ENCODE results near the gene PRUNE1. TPM values are rescaled to one million over a fixed set of nuclear protein-coding genes. Genes with fewer than 3 reads are reported as not detected.

The PRUNE1 gene
- total RNA-seq, 4 donors from 2014 or later = 24.0 to 35.6 (median 29.1) TPM

DNA sequence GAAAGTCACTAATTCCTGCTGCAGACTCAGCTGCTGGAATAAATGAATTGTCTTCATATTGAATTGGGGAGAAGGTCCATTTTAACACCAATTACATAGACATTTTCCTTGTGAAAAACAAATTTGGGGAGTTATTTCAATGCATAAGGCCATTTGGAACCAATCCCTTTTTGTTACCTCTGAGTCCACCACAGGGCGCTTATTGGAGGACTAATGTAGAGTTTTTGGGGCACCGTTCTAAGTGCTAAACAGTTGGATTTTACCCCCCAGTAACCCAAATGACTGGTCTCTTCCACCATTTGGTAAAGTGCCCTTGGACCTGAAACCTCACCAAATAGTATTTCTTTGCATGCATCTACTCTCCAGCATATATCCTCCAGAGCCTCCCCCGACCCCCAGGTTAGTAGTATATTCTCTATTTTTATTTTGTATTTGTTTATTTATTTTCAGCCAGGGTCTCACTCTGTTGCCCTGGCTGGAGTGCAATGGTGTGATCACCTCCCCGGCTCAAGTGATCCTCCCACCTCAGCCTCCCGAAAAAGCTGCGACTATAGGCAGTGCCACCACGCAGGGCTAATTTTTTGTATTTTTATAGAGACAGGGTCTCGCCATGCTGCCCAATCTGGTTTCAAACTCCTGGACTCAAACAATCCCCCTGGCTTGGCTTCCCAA, 1.6 kb downstream of the PRUNE1 start:
- Histone ChIP-seq H3K9me3 (no peaks in the 10 kb centered on the region), H3K27me3 (no peaks in the 10 kb centered on the region), H3K36me3 (peaks cover 0 to 10% of the 10 kb centered on the region in 2 donors), H3K27ac (peak overlapping the region; percentile 89 to 95 (median 94)), H3K4me3 (peak overlapping the region in 1 of 4 donors; percentile 89), H3K4me1 (peaks cover 39 to 49% of the 10 kb centered on the region in 2 donors)
- intact Hi-C loops (cut with DNase I; ENCODE audit: low total_unique reads) (loop anchor here (5.0 to 10.0 kb wide), 7 partner anchors 38 to 815 kb away; partner anchors contain the start of genes CDC42SE1, CERS2, ENSA and PSMD4), in situ Hi-C loops (cut with MboI; ENCODE audit: low sequenced_read_pairs in 4 of 4) (no loop called here)
- DNase-seq = no peak
- no peak for TF ChIP-seq POLR2A (IDR thresholded peaks at IDR 0.05)
- TF ChIP-seq, protein P1, sequence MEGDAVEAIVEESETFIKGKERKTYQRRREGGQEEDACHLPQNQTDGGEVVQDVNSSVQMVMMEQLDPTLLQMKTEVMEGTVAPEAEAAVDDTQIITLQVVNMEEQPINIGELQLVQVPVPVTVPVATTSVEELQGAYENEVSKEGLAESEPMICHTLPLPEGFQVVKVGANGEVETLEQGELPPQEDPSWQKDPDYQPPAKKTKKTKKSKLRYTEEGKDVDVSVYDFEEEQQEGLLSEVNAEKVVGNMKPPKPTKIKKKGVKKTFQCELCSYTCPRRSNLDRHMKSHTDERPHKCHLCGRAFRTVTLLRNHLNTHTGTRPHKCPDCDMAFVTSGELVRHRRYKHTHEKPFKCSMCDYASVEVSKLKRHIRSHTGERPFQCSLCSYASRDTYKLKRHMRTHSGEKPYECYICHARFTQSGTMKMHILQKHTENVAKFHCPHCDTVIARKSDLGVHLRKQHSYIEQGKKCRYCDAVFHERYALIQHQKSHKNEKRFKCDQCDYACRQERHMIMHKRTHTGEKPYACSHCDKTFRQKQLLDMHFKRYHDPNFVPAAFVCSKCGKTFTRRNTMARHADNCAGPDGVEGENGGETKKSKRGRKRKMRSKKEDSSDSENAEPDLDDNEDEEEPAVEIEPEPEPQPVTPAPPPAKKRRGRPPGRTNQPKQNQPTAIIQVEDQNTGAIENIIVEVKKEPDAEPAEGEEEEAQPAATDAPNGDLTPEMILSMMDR (IDR thresholded peaks at IDR 0.05 in 4 of 5, conservative IDR thresholded peaks at IDR 0.05 in 1 of 5) = no peak
- ATAC-seq = no peak

DNA sequence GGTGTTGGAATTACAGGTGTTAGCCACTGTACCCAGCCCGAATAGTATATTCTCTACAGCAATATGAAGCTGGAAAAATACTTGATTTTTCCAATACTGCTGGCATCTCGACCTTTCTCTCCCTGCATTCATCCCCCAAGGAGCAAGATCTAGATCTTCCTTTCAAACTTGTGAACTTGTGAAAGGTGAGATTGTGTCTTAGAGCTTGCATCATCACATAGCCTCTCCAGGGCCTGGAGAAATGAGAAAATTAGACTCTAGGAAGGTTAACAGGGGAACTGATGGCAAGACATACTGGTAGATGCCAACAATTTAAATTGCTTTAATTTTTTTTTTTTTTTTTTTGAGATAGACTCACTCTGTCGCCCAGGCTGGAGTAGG, 2.1 kb downstream of the PRUNE1 start:
- TF ChIP-seq POLR2A (IDR thresholded peaks at IDR 0.05) = no peak
- no peak for ATAC-seq
- Histone ChIP-seq H3K4me3 (no peak overlapping the region), H3K4me1 (peaks cover 34 to 44% of the 10 kb centered on the region in 2 donors), H3K36me3 (peaks cover 0 to 10% of the 10 kb centered on the region in 2 donors), H3K27me3 (no peaks in the 10 kb centered on the region), H3K9me3 (no peaks in the 10 kb centered on the region), H3K27ac (no peak overlapping the region)
- DNase-seq = no peak
- in situ Hi-C loops (cut with MboI; ENCODE audit: low sequenced_read_pairs in 4 of 4) (no loop called here), intact Hi-C loops (cut with DNase I; ENCODE audit: low total_unique reads) (loop anchor here (10.0 kb wide), 1 partner anchor 814 kb away; no protein-coding TSS in a partner anchor)

DNA sequence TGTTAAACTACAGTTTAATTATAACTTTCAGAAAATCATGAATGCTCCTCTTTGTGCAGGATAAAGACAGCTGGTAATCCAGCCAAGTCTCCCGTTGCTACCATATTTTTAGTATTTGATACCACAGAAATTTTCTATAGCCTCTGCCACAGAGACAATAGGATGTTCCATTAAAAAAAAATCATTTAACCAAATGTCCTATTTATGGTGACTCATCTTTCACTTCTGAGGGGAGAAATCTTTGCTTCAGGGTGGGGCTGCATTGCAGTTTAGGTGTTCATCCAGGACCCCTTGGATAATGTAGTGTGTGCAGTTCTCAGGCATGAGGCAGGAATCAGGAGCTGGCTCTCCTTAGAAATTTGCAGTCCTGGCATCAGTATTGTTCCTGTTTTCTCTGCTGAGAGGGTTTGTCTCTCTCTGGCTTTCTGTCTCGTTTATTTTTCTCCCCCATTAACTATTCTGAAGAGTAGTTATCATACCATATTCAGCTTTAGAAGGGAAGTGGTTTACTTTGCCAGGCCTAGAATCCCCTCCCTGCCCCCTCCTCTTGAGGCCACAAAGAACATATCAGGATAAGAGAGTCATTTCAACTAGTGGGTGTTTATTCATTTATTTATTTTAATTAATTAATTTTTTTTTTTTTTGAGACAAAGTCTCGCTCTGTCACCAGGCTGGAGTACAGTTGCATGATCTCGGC, 3.1 kb downstream of the PRUNE1 start:
- intact Hi-C loops (cut with DNase I; ENCODE audit: low total_unique reads) (loop anchor here (10.0 kb wide), 1 partner anchor 813 kb away; no protein-coding TSS in a partner anchor), in situ Hi-C loops (cut with MboI; ENCODE audit: low sequenced_read_pairs in 4 of 4) (no loop called here)
- TF ChIP-seq POLR2A (IDR thresholded peaks at IDR 0.05) = no peak
- TF ChIP-seq, protein P1 (IDR thresholded peaks at IDR 0.05 in 4 of 5, conservative IDR thresholded peaks at IDR 0.05 in 1 of 5) = no peak
- H3K36me3 ChIP-seq = peaks cover 0 to 10% of the 10 kb centered on the region in 2 donors
- no peaks in the 10 kb centered on the region for H3K27me3 ChIP-seq
- DNase-seq (no peak), ATAC-seq (no peak)
- H3K9me3 ChIP-seq = no peaks in the 10 kb centered on the region
- no peak overlapping the region for H3K27ac ChIP-seq
- H3K4me3 ChIP-seq = no peak overlapping the region
- H3K4me1 ChIP-seq = peaks cover 32 to 40% of the 10 kb centered on the region in 2 donors

DNA sequence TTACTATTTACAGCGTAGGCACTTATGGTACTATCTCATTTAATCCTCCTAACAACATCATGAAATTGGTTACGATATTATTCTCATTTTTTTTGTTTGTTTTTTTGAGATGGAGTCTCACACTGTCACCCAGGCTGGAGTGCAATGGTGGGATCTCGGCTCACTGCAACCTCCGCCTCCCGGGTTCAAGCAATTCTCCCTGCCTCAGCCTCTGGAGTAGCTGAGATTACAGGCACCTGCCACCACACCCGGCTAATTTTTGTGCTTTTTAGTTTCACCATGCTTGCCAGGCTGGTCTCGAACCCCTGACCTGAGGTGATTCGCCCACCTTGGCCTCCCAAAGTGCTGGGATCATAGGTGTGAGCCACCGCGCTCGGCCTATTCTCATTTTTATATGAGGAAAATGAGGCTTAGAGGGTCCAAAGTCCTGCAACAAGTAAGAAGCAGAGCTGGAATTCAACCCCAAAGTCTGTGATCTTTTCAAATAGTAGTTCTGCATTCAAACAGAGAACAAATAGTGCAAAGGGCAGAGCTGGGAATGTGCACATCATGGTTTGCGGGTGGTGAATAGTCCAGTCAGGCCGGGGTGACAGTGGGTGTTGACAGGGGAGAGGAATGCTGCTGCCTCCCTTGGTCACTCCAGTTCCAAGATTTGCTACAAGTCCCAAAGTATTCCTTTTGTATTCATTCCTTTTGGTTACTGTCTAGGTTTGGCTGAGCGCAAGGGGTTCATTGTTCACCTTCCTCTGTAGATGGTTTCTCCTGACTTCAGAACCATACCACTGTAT, 4.6 kb downstream of the PRUNE1 start:
- H3K27me3 ChIP-seq = no peaks in the 10 kb centered on the region
- in situ Hi-C loops (cut with MboI; ENCODE audit: low sequenced_read_pairs in 4 of 4) (no loop called here), intact Hi-C loops (cut with DNase I; ENCODE audit: low total_unique reads) (loop anchor here (10.0 kb wide), 1 partner anchor 812 kb away; no protein-coding TSS in a partner anchor)
- no peak overlapping the region for H3K4me3 ChIP-seq
- peaks cover 0 to 11% of the 10 kb centered on the region in 2 donors for H3K36me3 ChIP-seq
- H3K4me1 ChIP-seq = peaks cover 19 to 29% of the 10 kb centered on the region in 2 donors
- no peaks in the 10 kb centered on the region for H3K9me3 ChIP-seq
- no peak for DNase-seq
- peak overlapping the region in 1 of 4 donors; percentile 19 for H3K27ac ChIP-seq
- TF ChIP-seq, protein P1 (IDR thresholded peaks at IDR 0.05 in 4 of 5, conservative IDR thresholded peaks at IDR 0.05 in 1 of 5) = no peak
- no peak for TF ChIP-seq POLR2A (IDR thresholded peaks at IDR 0.05)
- ATAC-seq = no peak

All from gastrocnemius medialis (tissue), 4 donors.